GM18526 (cell line): ENCODE measurements around the gene CDKN2C.

ENCODE experiments used
- POLR2A ChIP-seq: IDR thresholded peaks from 3 replicates; pipeline ENCODE4 v1.6.1; 2011; ENCODE audit not compliant: insufficient read length; ENCODE audit errors: extremely low read depth

Gene CDKN2C

GRCh38 chr1:50992532-50993318 is 22.7 kb downstream of the CDKN2C start:
- TF ChIP-seq POLR2A, result no peak

GRCh38 chr1:50993645-50994044 is 23.6 kb downstream of the CDKN2C start:
- no peak for TF ChIP-seq POLR2A

GRCh38 chr1:50994997-50995396 is 25.0 kb downstream of the CDKN2C start:
- TF ChIP-seq POLR2A, result no peak

- no peak for TF ChIP-seq POLR2A
These were observed 25.6 kb downstream of the CDKN2C start for GRCh38 chr1:50995651-50996050.

GRCh38 chr1:50996083-50996482 is 26.0 kb downstream of the CDKN2C start:
- no peak for TF ChIP-seq POLR2A

- no peak for TF ChIP-seq POLR2A
These were observed 30.1 kb downstream of the CDKN2C start for GRCh38 chr1:51000160-51000559.

GRCh38 chr1:51000651-51001050 is 30.6 kb downstream of the CDKN2C start:
- TF ChIP-seq POLR2A, result no peak

- no peak for TF ChIP-seq POLR2A
These were observed 32.5 kb downstream of the CDKN2C start for GRCh38 chr1:51002516-51002915.

- TF ChIP-seq POLR2A, result no peak
These were observed 39.3 kb downstream of the CDKN2C start for GRCh38 chr1:51009381-51009780.

GRCh38 chr1:51014878-51015277 is 44.8 kb downstream of the CDKN2C start:
- no peak for TF ChIP-seq POLR2A

GRCh38 chr1:51019811-51020210 is 49.8 kb downstream of the CDKN2C start:
- TF ChIP-seq POLR2A, result no peak
